Thoracic aorta (tissue), 2 donors: Measurements from ENCODE around the gene CTNNA3. TPM values are rescaled to one million over a fixed set of nuclear protein-coding genes. Genes with fewer than 3 reads are reported as not detected.

Experiments
- ATAC-seq: fragments of 150-250 bp; one replicate; pipeline ENCODE4 v1.8.0; 2017; ENCODE audit warnings: low read depth; ENCODE audit not compliant: insufficient number of reproducible peaks, low FRiP score
- DNase-seq: peaks from one replicate; pipeline ENCODE4 v3.0.0-alpha.2; 2020; ENCODE audit warnings: low spot score
- H3K27ac ChIP-seq, 2 donors: fragments of 200-600 bp; sonication (generic); 1 replicate in 1 of 2; 2 replicates in 1 of 2; pipeline ENCODE4 v1.5.1; 2016; ENCODE audit warnings: mild to moderate bottlenecking in 2 of 2, moderate library complexity in 2 of 2
- H3K27me3 ChIP-seq: fragments of 200-600 bp; sonication (generic); replicated peaks from 2 replicates; pipeline ENCODE4 v1.6.0; 2016; ENCODE audit warnings: mild to moderate bottlenecking; ENCODE audit not compliant: insufficient read depth
- H3K36me3 ChIP-seq: fragments of 200-600 bp; sonication (generic); one replicate; pipeline ENCODE4 v1.5.1; 2016
- H3K4me1 ChIP-seq, 2 donors: fragments of 200-600 bp; sonication (generic); 1 replicate in 1 of 2; 2 replicates in 1 of 2; pipeline versions ENCODE4 v1.5.1 to v1.6.0; 2016; ENCODE audit warnings: low read depth in 2 of 2, mild to moderate bottlenecking in 1 of 2; ENCODE audit not compliant: control insufficient read depth in 1 of 2
- H3K4me3 ChIP-seq: fragments of 200-600 bp; sonication (generic); 2 replicates; pipeline ENCODE4 v1.5.1; 2016; ENCODE audit warnings: mild to moderate bottlenecking
- H3K9me3 ChIP-seq: fragments of 200-600 bp; sonication (generic); 2 replicates; pipeline ENCODE4 v1.5.1; 2016
- CTCF ChIP-seq: fragments of 200-600 bp; sonication (generic); IDR thresholded peaks from one replicate; pipeline ENCODE4 v1.5.1; 2019; ENCODE audit warnings: antibody characterized with exemption
- total RNA-seq, 2 donors: library from RNA; depleted of rRNA; stranded (reverse); fragments of >200 nt; gene quantifications; one replicate each; pipeline versions ENCODE4 v1.1.0 to v1.2.3, GENCODE V29; 2016

The CTNNA3 gene
- total RNA-seq, 2 donors from 2014 or later: 0.95 to 1.2 TPM

- no peak overlapping the region for H3K4me3 ChIP-seq
These were observed 495.0 kb downstream of the CTNNA3 start for GRCh38 chr10:67200913-67201564.

GRCh38 chr10:67175354-67175753 lies 520.6 kb downstream of the CTNNA3 start:
- Histone ChIP-seq H3K4me1 (no peaks in the 10 kb centered on the region), H3K36me3 (no peaks in the 10 kb centered on the region), H3K27me3 (no peaks in the 10 kb centered on the region), H3K9me3 (no peaks in the 10 kb centered on the region), H3K27ac (no peak overlapping the region), H3K4me3 (no peak overlapping the region)
- DNase-seq: no peak
- no peak for ATAC-seq
- no peak for TF ChIP-seq CTCF

More at GRCh38 chr10:67200913-67201564, 495.0 kb downstream of the CTNNA3 start:
- Histone ChIP-seq H3K36me3 (no peaks in the 10 kb centered on the region), H3K27me3 (no peaks in the 10 kb centered on the region), H3K9me3 (no peaks in the 10 kb centered on the region), H3K27ac (no peak overlapping the region), H3K4me1 (no peaks in the 10 kb centered on the region)
- no peak for ATAC-seq
- no peak for DNase-seq
- TF ChIP-seq CTCF: no peak

GRCh38 chr10:67173787-67174186 lies 522.2 kb downstream of the CTNNA3 start:
- no peaks in the 10 kb centered on the region for H3K27me3 ChIP-seq
- ATAC-seq (no peak), DNase-seq (no peak)
- H3K36me3 ChIP-seq: no peaks in the 10 kb centered on the region
- H3K4me1 ChIP-seq: no peaks in the 10 kb centered on the region
- no peak overlapping the region for H3K27ac ChIP-seq
- no peak for TF ChIP-seq CTCF
- no peak overlapping the region for H3K4me3 ChIP-seq
- H3K9me3 ChIP-seq: no peaks in the 10 kb centered on the region

GRCh38 chr10:67171970-67172369 lies 524.0 kb downstream of the CTNNA3 start:
- DNase-seq (no peak), ATAC-seq (no peak)
- Histone ChIP-seq H3K27me3 (no peaks in the 10 kb centered on the region), H3K27ac (no peak overlapping the region), H3K9me3 (no peaks in the 10 kb centered on the region), H3K4me3 (no peak overlapping the region), H3K4me1 (no peaks in the 10 kb centered on the region), H3K36me3 (no peaks in the 10 kb centered on the region)
- TF ChIP-seq CTCF: no peak

- no peak for DNase-seq
- TF ChIP-seq CTCF: no peak
- H3K4me1 ChIP-seq: no peaks in the 10 kb centered on the region
- no peak overlapping the region for H3K27ac ChIP-seq
- H3K4me3 ChIP-seq: no peak overlapping the region
- H3K9me3 ChIP-seq: no peaks in the 10 kb centered on the region
- no peak for ATAC-seq
- no peaks in the 10 kb centered on the region for H3K27me3 ChIP-seq
- no peaks in the 10 kb centered on the region for H3K36me3 ChIP-seq
These were observed 539.8 kb downstream of the CTNNA3 start for GRCh38 chr10:67156239-67156638.
